Choroid plexus epithelial cell (primary cell): ENCODE data around the gene YEATS4.

Experiments
- DNase-seq: peaks from one replicate; pipeline ENCODE4 v3.0.0-alpha.2; 2010; ENCODE audit warnings: low read depth
- H3K4me3 ChIP-seq: 2 replicates; pipeline ENCODE4 v1.5.1; 2011; ENCODE audit warnings: low read depth, mild to moderate bottlenecking, control low read depth, low read length, moderate library complexity
- TF ChIP-seq, protein P1 (sequence below): conservative IDR thresholded peaks from 2 replicates; pipeline ENCODE4 v1.5.1; 2011; ENCODE audit warnings: low read depth, mild to moderate bottlenecking, control low read depth, inconsistent platforms, low read length, moderate library complexity

Gene YEATS4

DNA sequence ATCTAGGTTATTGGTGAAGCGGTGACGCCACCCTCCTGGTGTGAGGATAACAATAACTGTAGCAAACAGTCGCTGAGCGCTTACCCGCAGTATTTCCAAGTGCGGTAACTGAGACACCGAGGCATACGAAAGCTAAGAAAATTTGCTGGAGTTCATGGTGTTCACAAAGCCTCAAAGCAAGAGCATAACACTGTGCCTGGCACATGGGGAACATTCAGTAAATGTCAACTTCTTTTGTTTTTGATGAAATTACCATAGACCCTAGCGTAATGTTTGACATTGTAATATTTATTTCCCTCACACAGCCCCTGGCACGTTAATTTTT is 767 bp downstream of the YEATS4 start:
- no peak for DNase-seq
- TF ChIP-seq, protein P1, sequence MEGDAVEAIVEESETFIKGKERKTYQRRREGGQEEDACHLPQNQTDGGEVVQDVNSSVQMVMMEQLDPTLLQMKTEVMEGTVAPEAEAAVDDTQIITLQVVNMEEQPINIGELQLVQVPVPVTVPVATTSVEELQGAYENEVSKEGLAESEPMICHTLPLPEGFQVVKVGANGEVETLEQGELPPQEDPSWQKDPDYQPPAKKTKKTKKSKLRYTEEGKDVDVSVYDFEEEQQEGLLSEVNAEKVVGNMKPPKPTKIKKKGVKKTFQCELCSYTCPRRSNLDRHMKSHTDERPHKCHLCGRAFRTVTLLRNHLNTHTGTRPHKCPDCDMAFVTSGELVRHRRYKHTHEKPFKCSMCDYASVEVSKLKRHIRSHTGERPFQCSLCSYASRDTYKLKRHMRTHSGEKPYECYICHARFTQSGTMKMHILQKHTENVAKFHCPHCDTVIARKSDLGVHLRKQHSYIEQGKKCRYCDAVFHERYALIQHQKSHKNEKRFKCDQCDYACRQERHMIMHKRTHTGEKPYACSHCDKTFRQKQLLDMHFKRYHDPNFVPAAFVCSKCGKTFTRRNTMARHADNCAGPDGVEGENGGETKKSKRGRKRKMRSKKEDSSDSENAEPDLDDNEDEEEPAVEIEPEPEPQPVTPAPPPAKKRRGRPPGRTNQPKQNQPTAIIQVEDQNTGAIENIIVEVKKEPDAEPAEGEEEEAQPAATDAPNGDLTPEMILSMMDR, result no peak
- H3K4me3 ChIP-seq, result peak overlapping the region; percentile 90

DNA sequence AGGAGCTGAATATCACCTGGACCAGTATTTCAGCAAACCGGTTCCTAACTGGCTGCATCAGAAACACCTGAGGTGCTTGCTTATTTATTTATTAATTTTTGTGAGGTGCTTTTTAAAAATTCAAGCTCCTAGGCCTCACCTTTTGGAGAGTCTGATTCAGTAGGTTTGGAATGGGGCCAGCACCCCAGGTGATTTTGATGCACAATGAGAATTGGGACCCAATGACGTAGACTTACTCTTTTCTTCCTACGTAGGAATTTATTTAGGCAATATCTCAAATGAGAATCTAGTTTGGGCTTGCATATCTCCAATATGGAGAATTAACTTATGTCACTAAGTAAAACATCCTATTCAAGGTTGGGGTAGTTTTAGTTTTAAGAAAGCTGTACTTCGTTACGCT is 7.3 kb downstream of the YEATS4 start:
- TF ChIP-seq, protein P1, result no peak
- no peak for DNase-seq
- no peak overlapping the region for H3K4me3 ChIP-seq

GRCh38 chr12:69368171-69368570 is 8.6 kb downstream of the YEATS4 start:
- TF ChIP-seq, protein P1, result no peak
- DNase-seq, result no peak
- H3K4me3 ChIP-seq, result no peak overlapping the region

GRCh38 chr12:69383074-69383473 is 23.5 kb downstream of the YEATS4 start:
- no peak for DNase-seq
- TF ChIP-seq, protein P1, result no peak
- no peak overlapping the region for H3K4me3 ChIP-seq

GRCh38 chr12:69385038-69385437 is 25.5 kb downstream of the YEATS4 start:
- TF ChIP-seq, protein P1, result no peak
- H3K4me3 ChIP-seq, result no peak overlapping the region
- no peak for DNase-seq

DNA sequence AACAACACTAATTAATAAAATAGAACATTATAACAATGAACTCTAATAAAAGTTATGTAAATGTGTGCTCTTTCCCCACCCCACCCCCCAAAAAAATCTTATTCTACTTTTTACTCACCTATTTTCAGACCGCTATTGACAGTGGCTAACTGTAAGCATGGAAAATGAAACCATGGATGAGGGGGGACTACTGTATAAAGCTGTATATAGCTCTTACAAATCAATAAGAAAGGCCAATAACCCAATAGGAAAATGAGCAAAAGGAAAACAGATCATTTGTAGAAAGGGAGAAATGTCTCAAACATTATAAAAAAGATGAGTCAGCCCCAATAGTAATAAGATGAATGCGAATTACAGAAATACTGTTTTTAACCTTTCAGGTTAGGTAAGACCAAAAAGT is 27.4 kb downstream of the YEATS4 start:
- no peak for DNase-seq
- no peak overlapping the region for H3K4me3 ChIP-seq
- TF ChIP-seq, protein P1, result no peak

- DNase-seq, result peak; percentile 89
- no peak overlapping the region for H3K4me3 ChIP-seq
- TF ChIP-seq, protein P1, result peak; percentile 65
Measured at GRCh38 chr12:69388371-69388770, 28.8 kb downstream of the YEATS4 start.
